Suprapubic skin (tissue), 3 donors: ENCODE results near the gene PLAAT1.

Source experiments
- EP300 ChIP-seq: sonication (generic); formaldehyde crosslinking; IDR thresholded peaks from one replicate; pipeline ENCODE4 v1.6.1; 2017; ENCODE audit warnings: antibody characterized with exemption
- TF ChIP-seq, protein P1 (sequence below), 2 donors: fragments of 200-600 bp in 1 of 2; fragments of 450-650 bp in 1 of 2; sonication (generic) in 1 of 2; IDR thresholded peaks; one replicate each; pipeline ENCODE4 v1.5.1; 2016 to 2019; ENCODE audit warnings: antibody characterized with exemption in 2 of 2, mild to moderate bottlenecking in 1 of 2, moderate library complexity in 1 of 2

GRCh38 chr3:193212844-193213243 is 28.2 kb upstream of the PLAAT1 start:
- TF ChIP-seq, protein P1, sequence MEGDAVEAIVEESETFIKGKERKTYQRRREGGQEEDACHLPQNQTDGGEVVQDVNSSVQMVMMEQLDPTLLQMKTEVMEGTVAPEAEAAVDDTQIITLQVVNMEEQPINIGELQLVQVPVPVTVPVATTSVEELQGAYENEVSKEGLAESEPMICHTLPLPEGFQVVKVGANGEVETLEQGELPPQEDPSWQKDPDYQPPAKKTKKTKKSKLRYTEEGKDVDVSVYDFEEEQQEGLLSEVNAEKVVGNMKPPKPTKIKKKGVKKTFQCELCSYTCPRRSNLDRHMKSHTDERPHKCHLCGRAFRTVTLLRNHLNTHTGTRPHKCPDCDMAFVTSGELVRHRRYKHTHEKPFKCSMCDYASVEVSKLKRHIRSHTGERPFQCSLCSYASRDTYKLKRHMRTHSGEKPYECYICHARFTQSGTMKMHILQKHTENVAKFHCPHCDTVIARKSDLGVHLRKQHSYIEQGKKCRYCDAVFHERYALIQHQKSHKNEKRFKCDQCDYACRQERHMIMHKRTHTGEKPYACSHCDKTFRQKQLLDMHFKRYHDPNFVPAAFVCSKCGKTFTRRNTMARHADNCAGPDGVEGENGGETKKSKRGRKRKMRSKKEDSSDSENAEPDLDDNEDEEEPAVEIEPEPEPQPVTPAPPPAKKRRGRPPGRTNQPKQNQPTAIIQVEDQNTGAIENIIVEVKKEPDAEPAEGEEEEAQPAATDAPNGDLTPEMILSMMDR (IDR thresholded peaks at IDR 0.05) = no peak
- TF ChIP-seq EP300 = no peak
